Thyroid gland (tissue), 4 donors: Measurements from ENCODE around the gene MGAM2. TPM values are rescaled to one million over a fixed set of nuclear protein-coding genes. Genes with fewer than 3 reads are reported as not detected.
"Not testable (repeated sequence)": the region's sequence is repeated elsewhere in the genome, so short reads cannot be mapped to it uniquely, and the experiment has no call there.

Experiments used
- DNase-seq, 2 donors: peaks; one replicate each; pipeline ENCODE4 v3.0.0-alpha.2; 2019
- H3K27ac ChIP-seq, 3 donors: fragments of 200-600 bp; sonication (generic); 1 replicate in 2 of 3; 2 replicates in 1 of 3; pipeline ENCODE4 v1.5.1; 2016 to 2019; ENCODE audit warnings: mild to moderate bottlenecking in 1 of 3, moderate library complexity in 1 of 3
- H3K27me3 ChIP-seq: fragments of 200-600 bp; sonication (generic); one replicate; pipeline ENCODE4 v1.5.1; 2019
- H3K36me3 ChIP-seq, 2 donors: fragments of 200-600 bp; sonication (generic); one replicate each; pipeline ENCODE4 v1.5.1; 2016 to 2019
- H3K4me1 ChIP-seq, 2 donors: fragments of 200-600 bp; sonication (generic); one replicate each; pipeline ENCODE4 v1.5.1; 2017 to 2019
- H3K4me3 ChIP-seq, 3 donors: fragments of 200-600 bp; sonication (generic); replicated peaks in 1 of 3; 1 replicate in 2 of 3; 2 replicates in 1 of 3; pipeline ENCODE4 v1.5.1; 2016; ENCODE audit warnings: mild to moderate bottlenecking in 1 of 3
- H3K9me3 ChIP-seq: fragments of 200-600 bp; sonication (generic); one replicate; pipeline ENCODE4 v1.5.1; 2017
- CTCF ChIP-seq, 6 experiments: fragments of 200-600 bp in 3 of 6; fragments of 450-650 bp in 3 of 6; sonication (generic) in 3 of 6; IDR thresholded peaks; one replicate each; pipeline ENCODE4 v1.5.1; 2016 to 2019; ENCODE audit warnings: antibody characterized with exemption in 6 of 6, mild to moderate bottlenecking in 2 of 6, inconsistent platforms in 1 of 6, moderate library complexity in 1 of 6
- POLR2A ChIP-seq, 2 donors: fragments of 450-650 bp; IDR thresholded peaks; one replicate each; pipeline ENCODE4 v1.6.1; 2017; ENCODE audit warnings: antibody characterized with exemption in 2 of 2, mild to moderate bottlenecking in 2 of 2, moderate library complexity in 1 of 2
- WGBS, 2 donors: methylation state at CpG; one replicate each; pipeline ENCODE4 v1.1.5; 2017; 5-methylcytosine and 5-hydroxymethylcytosine counted together
- intact Hi-C: fragments of 100-400 bp; cut with DNase I; formaldehyde crosslinking; loops from one replicate; pipeline ENCODE4 v1.15.1; 2023
- total RNA-seq, 4 donors: library from RNA; depleted of rRNA; stranded (reverse); fragments of >200 nt; gene quantifications; one replicate each; pipeline ENCODE4 v1.2.3, GENCODE V29; 2016

The MGAM2 gene
- total RNA-seq, 4 donors from 2014 or later = not detected

GRCh38 chr7:142097571-142097970 is 13.9 kb upstream of the MGAM2 start:
- H3K36me3 ChIP-seq = no peaks in the 10 kb centered on the region
- no peak overlapping the region for H3K4me3 ChIP-seq
- no peak overlapping the region for H3K27ac ChIP-seq
- H3K9me3 ChIP-seq = no peaks in the 10 kb centered on the region
- no peaks in the 10 kb centered on the region for H3K4me1 ChIP-seq
- WGBS, 2 donors = 72 to 75% methylated on average over 5 of the region's 5 CpGs
- no peaks in the 10 kb centered on the region for H3K27me3 ChIP-seq
- intact Hi-C loops = no loop called here
- no peak for DNase-seq
- no peak for TF ChIP-seq CTCF (IDR thresholded peaks at IDR 0.05)
- no peak for TF ChIP-seq POLR2A (IDR thresholded peaks at IDR 0.05)

GRCh38 chr7:142098004-142098403 is 13.5 kb upstream of the MGAM2 start:
- Histone ChIP-seq H3K36me3 (no peaks in the 10 kb centered on the region), H3K4me3 (no peak overlapping the region), H3K4me1 (no peaks in the 10 kb centered on the region), H3K9me3 (no peaks in the 10 kb centered on the region), H3K27me3 (no peaks in the 10 kb centered on the region), H3K27ac (no peak overlapping the region)
- DNase-seq = no peak
- TF ChIP-seq POLR2A (IDR thresholded peaks at IDR 0.05) (no peak), CTCF (IDR thresholded peaks at IDR 0.05) (no peak)
- intact Hi-C loops = no loop called here
- 45 to 92% methylated on average over 1 to 2 of the region's 2 CpGs for WGBS, 2 donors

- not testable (repeated sequence) for DNase-seq
- WGBS, 2 donors = 43 to 57% methylated on average over 1 of the region's 1 CpG
Measured at GRCh38 chr7:142099347-142099746, 12.2 kb upstream of the MGAM2 start.

DNA sequence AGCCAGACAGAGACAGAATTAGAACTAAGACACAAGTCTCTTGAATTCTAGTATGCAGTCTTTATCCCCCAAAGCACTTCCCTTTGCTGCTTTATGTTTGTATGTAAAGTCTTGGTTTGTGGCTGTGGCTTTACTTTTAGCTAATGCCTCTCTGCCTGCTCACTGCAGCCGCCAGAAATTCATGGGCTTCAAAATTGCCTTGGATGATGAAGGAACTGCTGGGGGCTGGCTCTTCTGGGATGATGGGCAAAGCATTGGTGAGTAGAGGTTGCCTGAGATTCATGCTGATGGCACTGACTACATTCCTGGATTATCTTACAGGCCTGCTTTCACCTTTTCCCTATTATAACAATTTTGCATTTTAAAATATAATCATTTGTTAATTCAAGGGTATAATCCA is 10.9 kb upstream of the MGAM2 start:
- TF ChIP-seq CTCF (IDR thresholded peaks at IDR 0.05) (no peak), POLR2A (IDR thresholded peaks at IDR 0.05) (no peak)
- H3K9me3 ChIP-seq = no peaks in the 10 kb centered on the region
- DNase-seq = no peak
- no peaks in the 10 kb centered on the region for H3K36me3 ChIP-seq
- WGBS, 2 donors = 69 to 86% methylated on average over 1 of the region's 1 CpG
- H3K4me1 ChIP-seq = no peaks in the 10 kb centered on the region
- H3K27ac ChIP-seq = no peak overlapping the region
- H3K27me3 ChIP-seq = no peaks in the 10 kb centered on the region
- intact Hi-C loops = no loop called here
- no peak overlapping the region for H3K4me3 ChIP-seq

More at GRCh38 chr7:142099347-142099746, 12.2 kb upstream of the MGAM2 start:
- H3K27me3 ChIP-seq, H3K36me3 ChIP-seq, H3K4me1 ChIP-seq, intact Hi-C loops, H3K27ac ChIP-seq, H3K9me3 ChIP-seq, H3K4me3 ChIP-seq: not testable (repeated sequence)

- H3K4me1 ChIP-seq, H3K4me3 ChIP-seq, H3K27ac ChIP-seq, DNase-seq, H3K36me3 ChIP-seq, H3K9me3 ChIP-seq, intact Hi-C loops, H3K27me3 ChIP-seq: not testable (repeated sequence)
- 86 to 89% methylated on average over 6 of the region's 6 CpGs for WGBS, 2 donors
Measured at GRCh38 chr7:142101794-142102193, 9.7 kb upstream of the MGAM2 start.

DNA sequence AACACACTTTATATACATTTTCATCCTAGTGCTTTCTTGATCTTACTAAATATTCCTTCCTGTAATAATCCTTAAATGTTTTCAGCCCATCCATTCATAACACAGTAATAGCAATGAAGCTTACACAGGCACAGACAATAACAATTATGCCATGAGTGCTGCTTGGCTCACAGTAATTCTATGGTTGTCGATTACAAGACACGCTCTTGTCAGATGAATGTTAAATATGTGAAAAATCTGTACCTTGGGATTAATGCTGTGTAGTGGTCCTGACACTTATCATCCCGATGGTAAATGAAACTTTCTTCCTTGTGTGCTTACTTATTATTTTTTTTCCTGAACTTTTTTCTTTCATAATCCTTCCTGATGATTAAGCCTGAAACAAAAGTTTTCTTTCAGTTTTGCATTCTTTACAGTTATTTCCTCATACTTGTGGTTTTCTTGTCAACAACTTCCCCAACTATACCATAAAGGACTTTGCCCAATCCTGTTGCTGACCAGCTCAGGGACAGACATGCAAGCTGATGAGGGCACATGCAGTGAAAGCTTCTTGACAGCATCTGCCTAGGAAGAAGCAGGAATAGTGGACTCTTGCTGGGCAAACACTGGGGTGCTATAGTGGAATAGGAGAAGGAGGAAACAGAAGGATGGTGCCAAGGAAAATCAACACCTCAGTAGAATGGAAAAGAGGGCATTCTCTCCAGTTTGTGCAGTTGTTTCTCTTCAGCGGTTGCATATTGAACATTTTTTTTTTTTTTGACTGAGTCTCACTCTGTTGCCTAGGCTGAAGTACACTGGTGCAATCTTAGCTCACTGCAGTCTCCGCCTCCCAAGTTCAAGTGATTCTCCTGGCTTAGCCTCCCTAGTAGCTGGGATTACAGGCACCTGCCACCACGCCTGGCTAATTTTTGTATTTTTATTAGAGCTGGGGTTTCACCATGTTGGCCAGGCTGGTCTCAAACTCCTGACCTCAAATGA is 6.7 kb upstream of the MGAM2 start:
- DNase-seq = no peak
- intact Hi-C loops = no loop called here
- H3K9me3 ChIP-seq = no peaks in the 10 kb centered on the region
- no peak overlapping the region for H3K4me3 ChIP-seq
- no peaks in the 10 kb centered on the region for H3K27me3 ChIP-seq
- H3K36me3 ChIP-seq = no peaks in the 10 kb centered on the region
- H3K27ac ChIP-seq = no peak overlapping the region
- WGBS, 2 donors = 76 to 80% methylated on average over 6 of the region's 6 CpGs
- H3K4me1 ChIP-seq = no peaks in the 10 kb centered on the region
- TF ChIP-seq CTCF (IDR thresholded peaks at IDR 0.05) (no peak), POLR2A (IDR thresholded peaks at IDR 0.05) (no peak)
